HG03354 (cell line): ENCODE data around the gene PIP4K2A.
"Not testable (repeated sequence)": the region's sequence is repeated elsewhere in the genome, so short reads cannot be mapped to it uniquely, and the experiment has no call there.

ENCODE experiments used
- ATAC-seq: cut with Tn5 transposase; IDR thresholded peaks from one replicate; pipeline ENCODE4 v1.9.1; 2021; ENCODE audit warnings: mild to moderate bottlenecking; ENCODE audit not compliant: unreplicated experiment, poor library complexity, severe bottlenecking

PIP4K2A gene

GRCh38 chr10:22720667-22721066 is 6.3 kb upstream of the PIP4K2A start:
- no peak for ATAC-seq

- ATAC-seq: no peak
These were observed 5.1 kb upstream of the PIP4K2A start for GRCh38 chr10:22719406-22720042.

GRCh38 chr10:22718659-22719058 is 4.3 kb upstream of the PIP4K2A start:
- ATAC-seq: not testable (repeated sequence)

GRCh38 chr10:22717728-22718127 is 3.4 kb upstream of the PIP4K2A start:
- no peak for ATAC-seq

GRCh38 chr10:22716943-22717342 is 2.6 kb upstream of the PIP4K2A start:
- no peak for ATAC-seq

- ATAC-seq: no peak
These were observed 880 bp upstream of the PIP4K2A start for GRCh38 chr10:22715290-22715625.

- peak; percentile 43 for ATAC-seq
These were observed 412 bp downstream of the PIP4K2A start for GRCh38 chr10:22713853-22714478.

- peak; percentile 32 for ATAC-seq
These were observed 1.2 kb downstream of the PIP4K2A start for GRCh38 chr10:22712956-22713852.

- ATAC-seq: no peak
These were observed 2.0 kb downstream of the PIP4K2A start for GRCh38 chr10:22712211-22712955.

- ATAC-seq: no peak
These were observed 3.0 kb downstream of the PIP4K2A start for GRCh38 chr10:22711373-22711772.

- no peak for ATAC-seq
These were observed 4.1 kb downstream of the PIP4K2A start for GRCh38 chr10:22710139-22710745.

- ATAC-seq: no peak
These were observed 5.6 kb downstream of the PIP4K2A start for GRCh38 chr10:22708772-22709171.

- no peak for ATAC-seq
These were observed 8.9 kb downstream of the PIP4K2A start for GRCh38 chr10:22705527-22705926.

GRCh38 chr10:22704942-22705341 is 9.4 kb downstream of the PIP4K2A start:
- no peak for ATAC-seq

- no peak for ATAC-seq
These were observed 9.9 kb downstream of the PIP4K2A start for GRCh38 chr10:22704471-22704911.

GRCh38 chr10:22702348-22702747 is 12.0 kb downstream of the PIP4K2A start:
- ATAC-seq: no peak

- ATAC-seq: no peak
These were observed 13.1 kb downstream of the PIP4K2A start for GRCh38 chr10:22701132-22701826.

- ATAC-seq: peak; percentile 50
These were observed 13.9 kb downstream of the PIP4K2A start for GRCh38 chr10:22700489-22700888.

GRCh38 chr10:22699976-22700375 is 14.4 kb downstream of the PIP4K2A start:
- no peak for ATAC-seq
